Raji (cell line): Measurements from ENCODE around the gene EPHB2.

Source experiments
- POLR2A ChIP-seq: IDR thresholded peaks from 2 replicates; pipeline ENCODE4 v1.6.1; 2011; ENCODE audit warnings: low read depth, low read length, control low read depth; ENCODE audit not compliant: insufficient read depth

The EPHB2 gene

DNA sequence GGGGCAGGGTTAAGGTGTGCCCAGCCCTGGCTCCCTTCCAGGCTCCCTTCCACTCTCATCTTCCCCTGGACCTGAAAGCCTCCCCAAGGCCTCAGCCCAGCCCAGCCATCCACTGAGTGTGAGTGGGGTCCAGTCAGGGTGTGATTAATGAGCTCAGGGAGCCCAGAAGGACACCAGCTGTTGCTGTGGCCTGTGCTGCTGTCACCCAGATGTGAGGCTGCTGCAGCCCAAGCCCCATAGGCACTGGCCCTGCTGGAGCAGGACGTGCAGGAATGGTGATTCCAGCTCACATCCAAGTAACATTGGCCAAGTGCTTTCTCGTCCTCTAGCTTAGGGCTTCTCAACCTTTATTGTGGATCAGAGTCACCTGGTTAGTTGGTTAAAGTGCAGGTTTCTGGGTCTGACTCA is 77.6 kb downstream of the EPHB2 start:
- no peak for TF ChIP-seq POLR2A

DNA sequence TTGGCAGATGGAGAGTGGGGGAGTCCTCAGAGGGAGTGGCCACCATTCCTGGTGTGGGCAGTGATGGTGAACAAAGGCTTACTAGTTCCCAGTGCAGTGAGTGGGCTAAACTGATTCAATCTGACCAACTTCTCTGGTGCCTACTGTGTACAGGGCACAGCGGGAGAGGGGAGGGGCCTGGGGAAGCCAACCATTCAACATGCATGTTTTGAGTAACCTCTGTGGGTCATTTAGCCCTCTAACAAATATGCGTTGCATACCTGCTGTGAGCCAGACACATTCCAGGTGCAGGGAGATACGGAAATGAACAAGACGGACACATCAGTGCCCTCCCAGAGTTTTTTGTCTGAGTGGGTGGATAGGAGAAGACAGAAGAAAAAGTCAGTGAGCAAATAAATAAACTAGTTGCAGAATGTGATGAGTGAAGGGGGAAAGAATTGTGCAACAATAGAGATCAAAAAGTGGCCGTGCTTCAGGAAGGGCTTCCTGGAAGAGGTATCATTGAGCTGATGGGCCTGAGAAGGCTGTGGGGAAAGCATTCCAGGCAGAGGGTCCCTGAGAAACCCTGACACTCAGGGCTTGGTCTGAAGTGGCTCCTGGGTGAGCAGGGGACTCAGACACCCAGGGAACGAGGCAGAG is 78.8 kb downstream of the EPHB2 start:
- TF ChIP-seq POLR2A, result no peak

DNA sequence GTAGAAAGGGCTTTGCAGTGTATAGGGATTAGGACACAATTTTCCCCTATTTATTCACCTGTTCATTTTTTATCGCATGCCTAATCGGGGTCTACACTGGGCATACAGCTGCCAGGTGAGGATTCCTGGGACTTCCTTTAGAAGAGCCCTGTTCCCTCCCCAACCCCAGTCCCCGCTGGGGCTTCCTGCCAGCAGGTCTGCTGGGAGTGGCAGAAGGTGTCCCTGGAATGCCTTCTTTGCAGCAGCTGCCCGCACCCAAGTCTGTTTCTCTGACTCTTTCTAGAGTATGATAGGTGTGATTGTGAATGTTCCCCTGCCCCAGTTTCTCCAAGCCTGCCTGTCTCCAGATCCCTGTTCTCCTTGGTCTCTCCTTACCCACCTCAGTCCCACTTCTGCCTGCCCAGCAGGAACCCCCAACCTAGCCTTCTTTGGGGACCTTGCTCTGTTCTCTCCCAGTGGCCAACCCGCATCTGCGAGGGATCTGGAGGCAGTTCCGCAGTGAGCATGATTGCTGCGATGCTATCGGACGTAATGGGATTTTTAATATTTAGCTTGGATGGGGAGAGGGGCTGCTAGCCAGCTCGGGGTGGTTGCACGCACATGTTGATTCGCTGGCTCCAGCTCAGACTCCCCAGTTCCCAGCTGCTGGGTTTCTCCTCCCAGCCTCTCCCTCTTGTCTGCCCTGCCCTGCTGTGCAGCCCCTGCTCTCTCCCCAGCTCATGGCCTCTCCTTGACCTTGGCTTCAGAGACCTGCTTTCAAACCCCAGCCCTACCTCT is 79.8 kb downstream of the EPHB2 start:
- no peak for TF ChIP-seq POLR2A

DNA sequence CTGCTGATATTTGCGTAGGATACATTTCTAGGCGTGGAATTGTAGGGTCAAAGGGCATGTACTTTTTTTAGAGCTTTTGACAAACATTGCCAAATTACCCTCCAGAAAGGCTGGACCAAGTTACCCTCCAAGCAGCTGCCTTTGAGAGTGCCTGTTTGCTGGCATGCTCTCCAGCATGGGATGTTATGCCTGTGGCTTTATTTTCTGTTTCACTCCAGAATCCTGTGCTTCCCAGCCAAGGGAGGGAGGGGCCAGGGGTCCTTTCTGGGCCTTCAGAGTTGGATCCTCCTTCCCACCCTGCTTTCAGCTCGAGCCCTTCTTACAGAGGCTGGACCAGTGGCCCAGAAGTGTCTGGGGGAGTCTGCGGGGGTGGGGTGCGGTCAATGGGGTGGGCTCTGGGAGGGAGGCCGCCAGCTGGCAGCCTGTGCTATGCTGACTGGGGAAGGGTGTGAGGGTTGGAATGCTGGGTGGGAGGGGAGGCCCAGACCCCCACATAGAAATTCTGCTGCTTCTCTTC is 81.2 kb downstream of the EPHB2 start:
- no peak for TF ChIP-seq POLR2A

DNA sequence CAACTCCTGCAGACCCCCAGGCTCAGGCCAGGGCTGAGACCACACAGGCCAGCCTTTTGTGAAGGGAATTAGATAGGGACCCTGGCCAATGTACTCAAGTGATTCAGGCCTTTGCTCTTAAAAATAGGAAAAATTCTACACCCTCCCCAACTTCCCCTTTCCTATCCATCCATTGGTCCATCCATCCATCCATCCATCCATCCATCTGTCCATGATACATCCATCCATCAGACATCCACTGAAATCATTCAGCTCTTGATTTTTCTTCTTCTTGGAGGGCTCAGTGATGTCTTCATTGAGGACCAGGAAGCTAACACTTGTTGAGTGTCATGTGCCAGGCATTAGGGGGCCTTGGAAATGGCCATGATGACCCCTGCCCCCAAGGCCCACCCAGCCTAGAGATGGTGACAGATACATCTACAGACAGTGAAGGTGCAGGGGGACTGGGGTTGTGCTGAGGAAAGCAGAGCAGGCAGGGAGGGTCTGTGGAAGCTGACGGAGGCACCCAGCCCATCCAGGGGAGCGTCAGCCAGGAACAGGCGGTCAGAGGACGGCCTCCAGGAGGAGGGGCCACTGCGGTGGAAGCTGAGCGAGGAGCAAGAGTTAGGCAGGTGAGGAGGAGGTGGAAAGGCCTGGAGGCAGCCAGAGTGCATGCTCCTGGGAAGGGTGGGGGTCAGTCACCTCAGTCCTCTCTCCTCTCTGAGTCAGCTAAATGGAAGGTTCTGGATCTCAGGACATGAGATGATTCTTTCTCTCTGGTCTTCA is 81.9 kb downstream of the EPHB2 start:
- no peak for TF ChIP-seq POLR2A

DNA sequence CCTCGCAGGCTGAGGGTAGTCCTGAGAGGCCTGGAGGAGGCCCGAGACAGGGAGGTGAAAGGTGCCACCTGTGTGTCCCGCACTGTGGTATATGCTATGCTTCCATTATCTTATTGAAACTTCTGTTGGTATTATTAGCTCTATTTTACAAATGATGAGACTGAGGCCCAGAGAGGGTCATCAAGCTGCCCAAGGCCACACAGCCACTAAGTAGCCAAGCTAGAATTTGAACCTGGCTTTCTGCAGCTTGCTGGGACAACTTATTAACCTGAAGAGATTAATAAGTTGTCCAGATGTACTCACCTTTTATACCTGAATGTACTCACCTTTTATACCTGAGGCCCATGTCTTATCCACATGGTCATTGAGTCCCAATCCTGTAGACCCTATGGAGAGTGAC is 83.0 kb downstream of the EPHB2 start:
- no peak for TF ChIP-seq POLR2A

DNA sequence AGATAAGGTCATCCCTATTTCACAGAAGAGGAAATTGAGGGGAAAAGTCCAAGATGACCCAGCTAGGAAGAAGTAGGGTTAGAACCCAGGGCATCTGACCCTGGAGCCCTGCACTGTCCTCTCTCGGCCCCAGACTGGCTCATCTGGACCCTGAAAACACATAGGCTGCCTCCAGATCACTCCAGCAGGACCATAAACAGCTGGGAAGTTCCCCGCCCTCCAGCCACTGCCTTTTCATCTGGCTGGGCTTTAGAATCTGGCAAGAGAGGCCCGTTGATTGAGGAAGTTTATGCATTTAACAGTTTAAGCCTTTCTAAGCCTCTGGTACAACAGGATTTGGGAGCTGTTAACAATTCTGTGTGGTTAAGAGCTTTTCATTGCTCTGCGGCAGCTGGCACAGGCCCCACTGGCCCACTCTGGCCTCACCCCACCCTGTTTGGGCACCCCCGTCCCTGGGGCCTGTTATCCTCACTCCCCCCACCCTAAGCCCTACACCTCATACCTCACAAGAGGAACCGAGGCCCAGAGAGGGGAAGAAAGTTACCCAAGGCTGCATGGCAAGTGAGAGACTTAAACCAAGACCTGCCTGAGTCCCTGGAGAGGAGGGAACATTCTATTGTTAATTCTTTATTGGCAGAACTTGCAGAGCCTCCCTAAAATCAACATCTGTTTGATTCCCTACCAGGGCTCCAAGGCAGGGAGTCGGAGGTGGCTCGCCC is 84.2 kb downstream of the EPHB2 start:
- no peak for TF ChIP-seq POLR2A

DNA sequence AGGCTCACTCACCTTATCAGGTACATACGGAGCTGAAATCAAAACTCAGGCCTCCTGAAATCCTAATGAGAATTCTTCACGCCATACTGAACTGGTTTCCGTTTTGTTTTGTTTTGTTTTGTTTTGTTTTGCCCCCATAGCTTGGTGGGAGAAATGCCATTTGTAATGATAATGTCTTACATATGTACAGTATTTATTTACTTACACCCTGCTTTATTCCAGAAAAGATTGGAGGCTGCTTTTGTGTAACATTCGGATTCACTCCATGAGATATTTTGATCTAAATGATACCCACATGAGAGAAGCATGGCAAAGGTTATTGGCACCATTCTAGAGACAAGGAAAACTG is 84.7 kb downstream of the EPHB2 start:
- TF ChIP-seq POLR2A, result no peak

DNA sequence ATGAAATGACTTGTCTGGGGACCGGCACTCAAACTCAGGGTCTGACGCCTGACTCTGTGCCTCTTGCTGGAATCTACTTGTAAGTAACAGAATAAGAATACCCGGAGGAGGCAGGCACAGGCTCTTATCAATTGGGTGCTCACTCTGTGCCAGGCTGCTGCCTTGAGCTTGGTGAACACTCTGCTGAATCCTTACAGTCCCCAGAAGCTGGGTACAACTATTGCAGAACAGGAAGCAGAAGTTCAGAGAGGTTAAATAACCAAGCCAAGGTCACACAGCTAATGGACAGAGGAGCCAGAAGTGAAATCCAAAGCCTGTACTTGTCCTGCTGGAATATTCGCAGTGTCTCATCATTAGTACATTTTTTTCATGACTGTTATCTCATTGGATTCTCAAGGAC is 86.0 kb downstream of the EPHB2 start:
- no peak for TF ChIP-seq POLR2A

DNA sequence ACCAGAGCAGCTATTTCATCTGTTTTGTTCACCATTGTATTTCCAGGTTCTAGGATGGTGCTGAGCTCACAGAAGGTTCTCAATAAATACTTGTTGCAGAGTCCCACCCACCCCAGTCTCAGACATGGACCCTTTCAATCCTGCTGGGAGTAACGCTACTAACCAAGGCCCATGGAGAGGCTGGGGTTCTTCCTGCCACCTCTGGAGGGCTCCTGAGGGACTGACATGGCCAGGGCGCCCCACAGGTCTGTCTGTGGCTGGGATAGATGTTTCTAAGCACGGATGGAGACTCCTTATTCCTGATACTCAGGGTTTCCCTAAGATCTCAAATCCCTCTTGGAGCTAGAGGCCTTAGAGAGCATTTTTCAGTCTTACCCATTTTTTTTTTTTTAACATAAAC is 87.4 kb downstream of the EPHB2 start:
- TF ChIP-seq POLR2A, result no peak

DNA sequence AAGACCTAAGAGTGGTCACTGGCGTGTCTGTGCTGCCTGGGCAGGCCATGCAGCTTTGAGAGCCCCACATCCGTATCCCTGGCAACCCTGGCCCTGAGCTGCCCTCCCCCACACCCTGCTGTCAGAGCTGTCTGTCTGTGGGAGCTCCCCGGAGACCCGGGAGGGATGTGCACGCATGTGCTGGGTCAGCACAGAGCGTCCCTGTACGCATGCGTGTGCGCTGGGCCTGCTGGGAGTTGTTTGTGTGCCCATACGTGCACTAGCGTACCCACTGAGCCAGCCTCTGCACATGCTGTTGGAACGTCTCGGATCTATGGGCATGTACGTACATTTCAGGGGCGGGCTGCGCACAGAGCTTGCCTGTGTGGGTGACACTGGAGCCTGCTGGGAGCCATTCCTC is 89.3 kb downstream of the EPHB2 start:
- TF ChIP-seq POLR2A, result no peak

DNA sequence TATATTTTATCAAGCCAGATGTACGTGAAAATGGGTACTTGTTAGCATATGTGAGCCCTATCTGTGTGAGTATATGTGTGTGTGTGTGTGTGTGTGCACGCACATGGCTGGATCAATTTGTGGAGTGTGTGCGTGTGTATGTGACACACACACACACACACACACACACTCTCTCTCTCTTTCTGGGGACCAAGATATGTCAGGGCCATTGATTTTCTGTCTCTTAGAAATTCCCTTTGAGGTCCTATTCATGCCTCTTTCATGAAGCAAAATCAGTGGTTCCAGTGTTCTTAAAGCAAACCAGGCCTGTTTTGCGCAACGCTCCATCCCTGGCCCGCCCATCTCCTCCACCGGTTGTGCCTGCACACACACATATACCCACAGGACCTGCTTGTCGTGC is 90.0 kb downstream of the EPHB2 start:
- no peak for TF ChIP-seq POLR2A

DNA sequence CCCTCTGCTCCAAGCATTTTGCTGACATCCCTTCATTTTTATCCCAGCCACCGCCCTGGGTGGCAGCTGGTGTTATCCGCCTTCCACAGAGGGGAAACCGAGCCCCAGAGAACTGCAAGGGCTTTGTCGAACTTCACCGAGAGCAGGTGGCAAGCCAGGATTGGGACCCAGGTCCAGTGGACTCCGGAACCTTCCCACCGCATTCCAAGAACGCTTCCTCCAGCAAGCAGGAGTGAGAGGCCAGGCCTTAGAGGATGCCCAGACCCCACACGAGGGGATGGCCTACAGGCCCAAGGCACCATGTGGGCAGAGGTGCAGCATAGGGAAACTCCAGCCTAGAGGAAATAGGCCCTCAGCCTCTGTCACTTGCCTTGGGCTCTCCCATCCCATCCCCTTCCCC is 90.7 kb downstream of the EPHB2 start:
- TF ChIP-seq POLR2A, result no peak

DNA sequence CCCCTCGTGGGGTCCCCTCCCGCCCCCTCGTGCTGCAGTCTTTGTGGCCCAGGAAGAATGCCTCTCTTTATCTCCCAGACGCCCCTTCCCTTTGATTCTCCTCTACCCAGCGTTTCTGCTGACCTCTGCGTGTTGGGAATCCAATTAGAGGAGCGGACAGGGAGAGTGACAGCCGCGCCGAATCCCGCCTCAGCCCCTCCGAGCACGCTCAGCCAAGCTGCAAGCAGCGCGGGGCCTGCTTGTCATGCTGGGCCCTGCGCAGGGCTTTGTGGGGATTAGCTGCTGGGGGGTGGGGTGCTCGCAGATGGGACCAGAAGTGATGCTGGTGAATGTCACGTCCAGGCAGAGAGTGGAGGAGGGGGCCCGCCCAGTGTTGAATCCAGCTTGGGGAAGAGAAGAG is 91.1 kb downstream of the EPHB2 start:
- TF ChIP-seq POLR2A, result no peak

DNA sequence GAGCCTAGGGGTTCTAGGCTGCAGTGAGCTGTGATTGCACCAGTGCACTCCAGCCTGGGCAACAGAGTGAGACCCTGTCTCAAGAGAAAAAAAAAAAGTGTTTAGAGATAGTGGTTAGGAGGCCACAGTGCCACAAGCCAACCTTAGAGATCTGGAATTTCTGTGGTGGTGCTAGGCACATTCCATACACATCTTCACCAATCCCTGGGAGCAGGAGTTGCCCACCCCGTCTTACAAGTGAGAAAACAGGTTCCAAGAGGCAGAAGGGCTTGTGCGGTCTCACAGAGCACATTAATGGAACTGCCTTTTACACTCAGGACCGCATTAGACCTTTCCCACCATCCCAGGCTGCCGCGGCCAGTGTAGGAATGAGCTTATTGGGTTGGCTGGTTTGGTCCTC is 93.2 kb downstream of the EPHB2 start:
- no peak for TF ChIP-seq POLR2A
